ENCODE measurements around the gene TNFAIP1. TPM values are rescaled to one million over a fixed set of nuclear protein-coding genes. Genes with fewer than 3 reads are reported as not detected.

TNFAIP1 gene
- total RNA-seq, 4 donors from 2014 or later: 25.1 to 36.0 (median 28.2) TPM

GRCh38 chr17:28372945-28373274, 37.3 kb downstream of the TNFAIP1 start:
- DNase-seq (ENCODE audit: low spot score in 2 of 2): no peak
- TF ChIP-seq POLR2A (IDR thresholded peaks at IDR 0.05) (no peak), EP300 (IDR thresholded peaks at IDR 0.05) (no peak), CTCF (IDR thresholded peaks at IDR 0.05) (no peak)

GRCh38 chr17:28379814-28380801, 44.5 kb downstream of the TNFAIP1 start:
- Histone ChIP-seq H3K27ac (no peak overlapping the region), H3K9me3 (no peaks in the 10 kb centered on the region), H3K36me3 (peaks cover 0 to 31% (median 0%) of the 10 kb centered on the region in 3 donors), H3K4me1 (peaks cover 0 to 8% (median 3%) of the 10 kb centered on the region in 4 donors), H3K4me3 (no peak overlapping the region), H3K27me3 (no peaks in the 10 kb centered on the region)
- 83 to 88% methylated on average over 10 of the region's 10 CpGs for WGBS, 2 donors
- DNase-seq (ENCODE audit: low spot score in 2 of 2): no peak
- no peak for TF ChIP-seq EP300 (IDR thresholded peaks at IDR 0.05)
- TF ChIP-seq CTCF (IDR thresholded peaks at IDR 0.05): no peak
- TF ChIP-seq POLR2A (IDR thresholded peaks at IDR 0.05): no peak

More at GRCh38 chr17:28372945-28373274, 37.3 kb downstream of the TNFAIP1 start:
- H3K4me1 ChIP-seq: peaks cover 0 to 36% (median 17%) of the 10 kb centered on the region in 4 donors
- H3K27me3 ChIP-seq: no peaks in the 10 kb centered on the region
- H3K36me3 ChIP-seq: peaks cover 0 to 13% (median 0%) of the 10 kb centered on the region in 3 donors
- WGBS, 2 donors: 85 to 90% methylated on average over 6 of the region's 6 CpGs
- H3K9me3 ChIP-seq: no peaks in the 10 kb centered on the region
- H3K4me3 ChIP-seq: peak overlapping the region in 1 of 4 donors; percentile 69
- H3K27ac ChIP-seq: no peak overlapping the region

GRCh38 chr17:28381141-28381825, 45.7 kb downstream of the TNFAIP1 start:
- DNase-seq (ENCODE audit: low spot score in 2 of 2): no peak
- 32 to 39% methylated on average over 32 to 68 of the region's 72 CpGs for WGBS, 2 donors
- H3K27me3 ChIP-seq: no peaks in the 10 kb centered on the region
- TF ChIP-seq EP300 (IDR thresholded peaks at IDR 0.05) (no peak), CTCF (IDR thresholded peaks at IDR 0.05) (no peak), POLR2A (IDR thresholded peaks at IDR 0.05) (no peak)
- peaks cover 0 to 40% (median 0%) of the 10 kb centered on the region in 3 donors for H3K36me3 ChIP-seq
- no peaks in the 10 kb centered on the region for H3K9me3 ChIP-seq
- H3K4me1 ChIP-seq: peaks cover 0 to 8% (median 3%) of the 10 kb centered on the region in 4 donors
- no peak overlapping the region for H3K27ac ChIP-seq
- H3K4me3 ChIP-seq: no peak overlapping the region

GRCh38 chr17:28384281-28385036, 48.9 kb downstream of the TNFAIP1 start:
- no peaks in the 10 kb centered on the region for H3K27me3 ChIP-seq
- peaks cover 0 to 8% (median 3%) of the 10 kb centered on the region in 4 donors for H3K4me1 ChIP-seq
- H3K36me3 ChIP-seq: peaks cover 0 to 56% (median 7%) of the 10 kb centered on the region in 3 donors
- H3K4me3 ChIP-seq: peak overlapping the region; percentile 3 to 53 (median 38)
- no peak for TF ChIP-seq CTCF (IDR thresholded peaks at IDR 0.05)
- no peak for TF ChIP-seq POLR2A (IDR thresholded peaks at IDR 0.05)
- no peak for TF ChIP-seq EP300 (IDR thresholded peaks at IDR 0.05)
- DNase-seq (ENCODE audit: low spot score in 2 of 2): peak in 1 of 2 donors; percentile 14
- peak overlapping the region in 1 of 4 donors; percentile 56 for H3K27ac ChIP-seq
- 39 to 43% methylated on average over 43 to 46 of the region's 56 CpGs for WGBS, 2 donors
- no peaks in the 10 kb centered on the region for H3K9me3 ChIP-seq
